Calu3 (cell line): ENCODE results near the gene POMT2. TPM values are rescaled to one million over a fixed set of nuclear protein-coding genes. Genes with fewer than 3 reads are reported as not detected.

ENCODE experiments used
- BruUV-seq: library from RNA; stranded (reverse); fragments of 400-500 nt; replicated peaks from 2 replicates; lab custom pipeline; 2021; lab: Mats Ljungman, UMichigan
- CTCF ChIA-PET: fragments of 300-600 bp; sonication (Branson Sonifier 250); formaldehyde crosslinking; loops from one replicate; lab custom pipeline; 2022; ENCODE audit warnings: antibody characterized with exemption; lab: Charles Lee
- DNase-seq: peaks from one replicate; pipeline ENCODE4 v3.0.0; 2022
- H3K27ac Mint-ChIP-seq: one replicate; pipeline ENCODE4 v1.8.0; 2022; ENCODE audit warnings: mixed read lengths; ENCODE audit not compliant: unreplicated experiment
- H3K27me3 Mint-ChIP-seq: one replicate; pipeline ENCODE4 v1.8.0; 2022; ENCODE audit warnings: mixed read lengths; ENCODE audit not compliant: unreplicated experiment
- H3K36me3 Mint-ChIP-seq: one replicate; pipeline ENCODE4 v1.8.0; 2022; ENCODE audit warnings: mild to moderate bottlenecking, moderate library complexity, mixed read lengths; ENCODE audit not compliant: insufficient read depth, unreplicated experiment
- H3K4me1 Mint-ChIP-seq: one replicate; pipeline ENCODE4 v1.8.0; 2022; ENCODE audit warnings: mild to moderate bottlenecking, low read depth, mixed read lengths; ENCODE audit not compliant: unreplicated experiment
- H3K4me3 Mint-ChIP-seq: one replicate; pipeline ENCODE4 v1.8.0; 2022; ENCODE audit warnings: mild to moderate bottlenecking, low read depth, moderate library complexity, mixed read lengths; ENCODE audit not compliant: unreplicated experiment
- H3K9me3 Mint-ChIP-seq: one replicate; pipeline ENCODE4 v1.8.0; 2022; ENCODE audit warnings: low read depth, mixed read lengths; ENCODE audit not compliant: unreplicated experiment
- CTCF ChIP-seq: fragments of 200-600 bp; IDR thresholded peaks from one replicate; pipeline ENCODE4 v1.8.0; 2022; ENCODE audit warnings: antibody characterized with exemption; ENCODE audit not compliant: unreplicated experiment
- intact Hi-C: fragments of 100-400 bp; cut with micrococcal nuclease; formaldehyde crosslinking; loops from one replicate; pipeline ENCODE4 v1.10.0; 2022; ENCODE audit not compliant: unreplicated experiment
- total RNA-seq: library from RNA; stranded (reverse); gene quantifications from 2 replicates; pipeline ENCODE4 v1.2.3, GENCODE V29; 2022

The POMT2 gene
- total RNA-seq, 1 experiment from 2014 or later: 21.7 TPM

GRCh38 chr14:77306851-77307496, 13.7 kb downstream of the POMT2 start:
- H3K4me3 Mint-ChIP-seq: no peak overlapping the region
- no peaks in the 10 kb centered on the region for H3K27me3 Mint-ChIP-seq
- peaks cover 36% of the 10 kb centered on the region for H3K4me1 Mint-ChIP-seq
- intact Hi-C loops: no loop called here
- CTCF ChIA-PET: interaction anchor here (1.1 to 1.5 kb wide), 2 partner anchors 9 to 14 kb away, joined by 4 to 12 read pairs; partner anchors contain the start of genes GSTZ1 and POMT2
- no peaks in the 10 kb centered on the region for H3K9me3 Mint-ChIP-seq
- no peak for TF ChIP-seq CTCF
- peaks cover 6% of the 10 kb centered on the region for H3K36me3 Mint-ChIP-seq
- BruUV-seq: no TSS peak
- no peak for DNase-seq
- H3K27ac Mint-ChIP-seq: no peak overlapping the region

- Mint-ChIP-seq H3K4me1 (peaks cover 36% of the 10 kb centered on the region), H3K27me3 (no peaks in the 10 kb centered on the region), H3K36me3 (peaks cover 6% of the 10 kb centered on the region), H3K9me3 (no peaks in the 10 kb centered on the region), H3K4me3 (no peak overlapping the region), H3K27ac (no peak overlapping the region)
- intact Hi-C loops: no loop called here
- DNase-seq: no peak
- TF ChIP-seq CTCF: no peak
- BruUV-seq: no TSS peak
- CTCF ChIA-PET: interaction anchor here (1.1 to 1.5 kb wide), 2 partner anchors 9 to 14 kb away, joined by 4 to 12 read pairs; partner anchors contain the start of genes GSTZ1 and POMT2
These were observed 14.3 kb downstream of the POMT2 start for GRCh38 chr14:77306416-77306815.

GRCh38 chr14:77305696-77306095, 15.0 kb downstream of the POMT2 start:
- H3K4me3 Mint-ChIP-seq: no peak overlapping the region
- TF ChIP-seq CTCF: no peak
- BruUV-seq: no TSS peak
- H3K27me3 Mint-ChIP-seq: no peaks in the 10 kb centered on the region
- intact Hi-C loops: no loop called here
- CTCF ChIA-PET: interaction anchor here (0.6 kb wide), 1 partner anchor 15 kb away, joined by 10 read pairs; the partner anchor contains the start of genes GSTZ1 and POMT2
- no peak overlapping the region for H3K27ac Mint-ChIP-seq
- peaks cover 36% of the 10 kb centered on the region for H3K4me1 Mint-ChIP-seq
- H3K9me3 Mint-ChIP-seq: no peaks in the 10 kb centered on the region
- DNase-seq: no peak
- peaks cover 6% of the 10 kb centered on the region for H3K36me3 Mint-ChIP-seq

GRCh38 chr14:77303417-77304156, 17.1 kb downstream of the POMT2 start:
- Mint-ChIP-seq H3K9me3 (no peaks in the 10 kb centered on the region), H3K4me1 (peaks cover 36% of the 10 kb centered on the region), H3K36me3 (peaks cover 6% of the 10 kb centered on the region), H3K27ac (peak overlapping the region; percentile 94), H3K4me3 (peak overlapping the region; percentile 57), H3K27me3 (no peaks in the 10 kb centered on the region)
- BruUV-seq: no TSS peak
- intact Hi-C loops: loop anchor here (1.0 to 5.0 kb wide), 3 partner anchors 13 to 249 kb away; no protein-coding TSS in a partner anchor
- DNase-seq: peak; percentile 62
- CTCF ChIA-PET: interaction anchor here (0.7 to 5.2 kb wide), 8 partner anchors 12 to 205 kb away, joined by 3 to 94 read pairs (median 4); partner anchors contain the start of genes GSTZ1, POMT2, SAMD15 and TMED8
- TF ChIP-seq CTCF: no peak
